Activated CD4-positive, alpha-beta T cell treated with anti-CD3 and anti-CD28 coated beads, Interleukin-2, amount 10 ng/mL, durations not matched to agents 24 days and 14 days (primary cell): ENCODE measurements around the gene TYRP1. TPM values are rescaled to one million over a fixed set of nuclear protein-coding genes. Genes with fewer than 3 reads are reported as not detected.

ENCODE experiments used
- DNase-seq: peaks from one replicate; pipeline ENCODE4 v3.0.0; 2022
- H3K27ac Mint-ChIP-seq: one replicate; pipeline ENCODE4 v1.8.0; 2022; ENCODE audit warnings: mild to moderate bottlenecking, mixed read lengths
- H3K27me3 Mint-ChIP-seq: one replicate; pipeline ENCODE4 v1.8.0; 2022; ENCODE audit warnings: mixed read lengths
- H3K36me3 Mint-ChIP-seq: one replicate; pipeline ENCODE4 v1.8.0; 2022; ENCODE audit warnings: low read depth, mild to moderate bottlenecking, mixed read lengths
- H3K4me1 Mint-ChIP-seq: one replicate; pipeline ENCODE4 v1.8.0; 2021; ENCODE audit warnings: mixed read lengths
- H3K4me3 Mint-ChIP-seq: one replicate; pipeline ENCODE4 v1.8.0; 2022; ENCODE audit warnings: mild to moderate bottlenecking, moderate library complexity, mixed read lengths
- H3K9me3 Mint-ChIP-seq: one replicate; pipeline ENCODE4 v1.8.0; 2021; ENCODE audit warnings: mixed read lengths
- intact Hi-C: fragments of 100-400 bp; cut with micrococcal nuclease; formaldehyde crosslinking; loops from one replicate; pipeline ENCODE4 v1.15.1; 2023
- total RNA-seq: library from RNA; stranded (reverse); gene quantifications from 2 replicates; pipeline ENCODE4 v1.2.3, GENCODE V29; 2022

TYRP1 gene, protein sequence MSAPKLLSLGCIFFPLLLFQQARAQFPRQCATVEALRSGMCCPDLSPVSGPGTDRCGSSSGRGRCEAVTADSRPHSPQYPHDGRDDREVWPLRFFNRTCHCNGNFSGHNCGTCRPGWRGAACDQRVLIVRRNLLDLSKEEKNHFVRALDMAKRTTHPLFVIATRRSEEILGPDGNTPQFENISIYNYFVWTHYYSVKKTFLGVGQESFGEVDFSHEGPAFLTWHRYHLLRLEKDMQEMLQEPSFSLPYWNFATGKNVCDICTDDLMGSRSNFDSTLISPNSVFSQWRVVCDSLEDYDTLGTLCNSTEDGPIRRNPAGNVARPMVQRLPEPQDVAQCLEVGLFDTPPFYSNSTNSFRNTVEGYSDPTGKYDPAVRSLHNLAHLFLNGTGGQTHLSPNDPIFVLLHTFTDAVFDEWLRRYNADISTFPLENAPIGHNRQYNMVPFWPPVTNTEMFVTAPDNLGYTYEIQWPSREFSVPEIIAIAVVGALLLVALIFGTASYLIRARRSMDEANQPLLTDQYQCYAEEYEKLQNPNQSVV
- not detected in 2 replicates for total RNA-seq

DNA sequence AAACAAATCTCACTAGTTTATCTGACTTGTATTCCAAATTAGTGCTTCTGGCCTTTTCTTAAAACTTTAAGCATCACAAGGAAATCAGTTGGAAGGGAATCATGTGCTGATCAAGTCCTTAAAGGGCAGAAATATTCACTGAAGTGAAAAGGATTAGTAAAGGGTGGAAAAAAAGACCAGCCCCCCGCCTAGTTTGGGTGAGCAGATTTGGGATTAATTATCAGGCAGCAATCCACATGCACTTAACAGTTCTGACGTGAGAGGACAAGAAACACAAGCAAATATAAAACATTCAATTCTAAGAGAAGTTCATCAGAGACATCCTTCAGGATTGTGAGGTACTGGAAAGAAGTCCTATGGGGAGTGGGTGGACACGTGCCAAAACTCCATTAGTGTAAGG lies at the start of gene TYRP1:
TSS of gene TYRP1 (plus strand) at position 245 of the 400 bp plus-strand sequence. CDS start 612 bp downstream, outside the sequence.
- H3K27me3 Mint-ChIP-seq, result no peaks in the 10 kb centered on the region
- H3K27ac Mint-ChIP-seq, result no peak within 1 kb of the TSS
- peaks cover 3% of the 10 kb centered on the region for H3K9me3 Mint-ChIP-seq
- intact Hi-C loops, result no loop called here
- no peak for DNase-seq
- no peaks in the 10 kb centered on the region for H3K36me3 Mint-ChIP-seq
- H3K4me1 Mint-ChIP-seq, result no peaks in the 10 kb centered on the region
- no peak within 1 kb of the TSS for H3K4me3 Mint-ChIP-seq

DNA sequence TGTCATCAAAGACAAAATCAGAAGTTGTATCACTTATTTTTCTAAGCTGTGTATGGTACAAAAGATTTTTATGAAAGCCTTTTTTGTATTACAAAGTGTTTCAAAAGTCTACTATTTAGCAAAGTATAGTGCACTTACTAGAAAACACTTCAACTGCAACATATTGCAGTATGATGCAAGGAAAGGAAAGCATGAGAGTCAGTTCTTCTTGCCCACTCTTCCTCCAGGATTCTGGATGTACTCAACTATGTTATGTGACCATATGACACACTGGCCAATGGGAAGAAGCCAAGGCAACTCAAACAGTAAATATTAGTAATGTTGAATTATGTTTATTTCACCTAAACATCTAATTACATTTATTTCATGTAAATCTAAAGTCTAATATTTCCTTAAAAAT lies 49.5 kb upstream of the TYRP1 start:
- H3K9me3 Mint-ChIP-seq, result no peaks in the 10 kb centered on the region
- no peaks in the 10 kb centered on the region for H3K36me3 Mint-ChIP-seq
- DNase-seq, result no peak
- intact Hi-C loops, result no loop called here
- no peaks in the 10 kb centered on the region for H3K4me1 Mint-ChIP-seq
- no peak overlapping the region for H3K4me3 Mint-ChIP-seq
- H3K27ac Mint-ChIP-seq, result no peak overlapping the region
- no peaks in the 10 kb centered on the region for H3K27me3 Mint-ChIP-seq

DNA sequence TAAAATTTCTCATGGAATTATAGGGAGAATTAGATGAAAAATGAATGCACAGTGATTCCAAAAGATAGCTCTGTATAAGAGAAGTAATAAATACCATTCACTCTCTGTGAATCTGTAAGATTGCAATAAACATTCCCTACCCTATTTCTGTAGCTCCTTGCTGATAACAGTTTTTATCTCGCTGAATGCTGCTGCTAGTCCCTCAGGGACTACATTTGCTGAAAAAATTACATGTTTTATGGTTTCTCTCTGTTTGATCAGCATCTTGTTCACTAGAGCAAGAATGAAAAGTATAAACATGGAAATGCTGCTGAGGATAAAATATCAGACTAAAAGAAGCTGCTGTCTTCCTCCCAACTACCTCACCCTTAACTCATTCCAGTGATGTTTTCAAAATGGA lies 44.3 kb upstream of the TYRP1 start:
- no peak for DNase-seq
- H3K27me3 Mint-ChIP-seq, result no peaks in the 10 kb centered on the region
- no peak overlapping the region for H3K4me3 Mint-ChIP-seq
- no peaks in the 10 kb centered on the region for H3K9me3 Mint-ChIP-seq
- no peaks in the 10 kb centered on the region for H3K4me1 Mint-ChIP-seq
- no peaks in the 10 kb centered on the region for H3K36me3 Mint-ChIP-seq
- no peak overlapping the region for H3K27ac Mint-ChIP-seq
- intact Hi-C loops, result no loop called here

DNA sequence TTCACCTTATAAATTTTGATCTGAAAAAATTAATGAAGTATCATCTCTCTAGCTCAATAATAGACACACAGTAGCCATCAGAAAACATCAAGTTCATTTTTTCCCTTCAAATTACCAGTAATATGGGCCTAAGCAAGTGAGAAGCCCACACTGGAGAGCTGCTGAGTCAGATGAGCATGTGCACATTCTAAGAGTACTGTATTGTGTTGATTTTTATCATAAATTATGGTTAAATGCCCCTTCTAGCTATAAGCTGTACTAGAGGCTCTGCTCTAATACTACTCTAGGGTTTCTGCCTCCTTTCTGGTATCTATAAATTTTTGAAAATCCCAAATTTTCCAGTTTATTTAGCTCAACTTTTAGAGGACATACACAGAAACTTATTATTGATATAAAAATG lies 42.1 kb upstream of the TYRP1 start:
- Mint-ChIP-seq H3K36me3 (no peaks in the 10 kb centered on the region), H3K4me3 (no peak overlapping the region), H3K27me3 (no peaks in the 10 kb centered on the region), H3K9me3 (peaks cover 3% of the 10 kb centered on the region), H3K4me1 (no peaks in the 10 kb centered on the region), H3K27ac (no peak overlapping the region)
- no peak for DNase-seq
- intact Hi-C loops, result no loop called here

DNA sequence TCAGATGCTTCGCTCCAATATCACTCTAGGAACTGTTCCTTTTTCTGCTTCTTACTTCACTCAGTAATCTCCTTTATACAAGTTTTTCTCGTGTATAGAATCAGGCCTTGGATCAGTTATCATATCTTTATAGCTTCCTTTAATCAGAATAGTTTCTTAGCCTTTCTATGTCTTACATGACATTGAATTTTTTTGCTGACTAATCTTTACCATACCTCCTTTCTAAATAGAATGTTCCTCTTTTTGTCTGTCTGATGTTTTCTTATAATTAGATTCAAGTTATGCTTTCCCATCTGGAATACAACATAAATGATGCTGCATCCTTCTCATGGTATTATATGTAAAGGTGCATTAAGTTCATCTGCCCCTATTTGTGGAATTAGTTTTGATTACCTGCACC lies 40.2 kb upstream of the TYRP1 start:
- Mint-ChIP-seq H3K27me3 (no peaks in the 10 kb centered on the region), H3K4me1 (no peaks in the 10 kb centered on the region), H3K4me3 (no peak overlapping the region), H3K36me3 (no peaks in the 10 kb centered on the region), H3K9me3 (peaks cover 3% of the 10 kb centered on the region), H3K27ac (no peak overlapping the region)
- DNase-seq, result no peak
- intact Hi-C loops, result no loop called here

DNA sequence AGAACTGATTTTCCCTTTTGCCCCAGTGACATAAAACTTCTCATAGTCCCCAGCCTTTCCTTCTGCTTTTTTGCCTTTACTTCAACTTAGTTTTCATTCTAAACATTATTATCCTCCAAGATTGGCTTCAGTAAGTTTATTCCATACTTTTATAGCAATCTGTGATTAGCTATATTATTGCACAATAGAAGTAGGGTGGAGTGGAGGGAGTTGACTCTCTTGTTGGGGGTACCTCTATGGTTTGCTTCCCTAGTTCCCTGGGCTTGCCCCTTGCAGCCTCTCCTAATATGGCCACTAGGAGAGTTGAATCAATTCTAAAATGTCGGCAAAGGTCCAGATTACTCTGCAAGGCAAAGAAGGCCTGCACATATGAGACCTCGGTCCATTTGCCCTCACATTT lies 36.4 kb upstream of the TYRP1 start:
- H3K36me3 Mint-ChIP-seq, result no peaks in the 10 kb centered on the region
- no peak overlapping the region for H3K27ac Mint-ChIP-seq
- no peaks in the 10 kb centered on the region for H3K27me3 Mint-ChIP-seq
- no peak overlapping the region for H3K4me3 Mint-ChIP-seq
- no peak for DNase-seq
- H3K4me1 Mint-ChIP-seq, result no peaks in the 10 kb centered on the region
- intact Hi-C loops, result no loop called here
- peaks cover 10% of the 10 kb centered on the region for H3K9me3 Mint-ChIP-seq

DNA sequence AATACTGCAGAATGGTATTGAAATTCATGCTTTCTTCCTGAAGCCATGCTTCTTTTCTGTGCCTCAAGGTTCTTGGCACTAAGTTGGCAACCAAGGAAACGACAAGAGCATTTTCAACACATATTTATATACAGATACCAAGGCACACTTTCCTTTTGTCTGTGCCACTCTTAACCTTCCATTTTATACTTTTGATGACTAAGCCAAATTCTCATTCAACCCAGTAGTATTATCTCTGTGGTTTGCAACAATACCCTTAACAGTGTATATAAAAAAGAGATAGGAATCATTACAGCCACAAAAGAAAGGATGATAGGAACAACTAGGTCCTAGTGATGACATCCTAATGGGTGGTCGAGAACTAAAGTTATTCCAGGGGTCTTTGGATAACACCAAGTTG lies 36.0 kb upstream of the TYRP1 start:
- no peaks in the 10 kb centered on the region for H3K36me3 Mint-ChIP-seq
- peaks cover 10% of the 10 kb centered on the region for H3K9me3 Mint-ChIP-seq
- no peak overlapping the region for H3K27ac Mint-ChIP-seq
- H3K27me3 Mint-ChIP-seq, result no peaks in the 10 kb centered on the region
- no peak overlapping the region for H3K4me3 Mint-ChIP-seq
- no peak for DNase-seq
- intact Hi-C loops, result no loop called here
- H3K4me1 Mint-ChIP-seq, result no peaks in the 10 kb centered on the region

DNA sequence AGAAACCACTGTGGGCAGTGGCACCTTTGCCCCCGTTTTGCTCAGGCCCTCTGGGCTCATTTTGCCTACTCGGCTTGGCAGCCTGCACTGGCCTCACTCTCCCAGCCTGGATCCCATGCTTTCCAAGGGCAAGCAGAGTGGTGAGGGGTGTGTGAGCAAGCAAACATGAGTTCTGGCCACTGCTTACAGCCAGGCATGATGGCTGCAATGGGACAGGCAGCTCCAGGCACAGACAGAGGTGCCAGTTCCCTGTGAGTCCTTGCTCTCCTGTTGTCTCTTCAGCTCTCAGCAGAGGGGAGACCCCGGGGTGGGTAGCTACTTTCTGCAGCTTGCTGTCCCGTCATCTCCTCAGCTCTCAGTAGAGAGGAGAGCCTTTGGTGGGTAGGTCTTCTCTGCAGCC lies 35.2 kb upstream of the TYRP1 start:
- H3K27ac Mint-ChIP-seq, result no peak overlapping the region

DNA sequence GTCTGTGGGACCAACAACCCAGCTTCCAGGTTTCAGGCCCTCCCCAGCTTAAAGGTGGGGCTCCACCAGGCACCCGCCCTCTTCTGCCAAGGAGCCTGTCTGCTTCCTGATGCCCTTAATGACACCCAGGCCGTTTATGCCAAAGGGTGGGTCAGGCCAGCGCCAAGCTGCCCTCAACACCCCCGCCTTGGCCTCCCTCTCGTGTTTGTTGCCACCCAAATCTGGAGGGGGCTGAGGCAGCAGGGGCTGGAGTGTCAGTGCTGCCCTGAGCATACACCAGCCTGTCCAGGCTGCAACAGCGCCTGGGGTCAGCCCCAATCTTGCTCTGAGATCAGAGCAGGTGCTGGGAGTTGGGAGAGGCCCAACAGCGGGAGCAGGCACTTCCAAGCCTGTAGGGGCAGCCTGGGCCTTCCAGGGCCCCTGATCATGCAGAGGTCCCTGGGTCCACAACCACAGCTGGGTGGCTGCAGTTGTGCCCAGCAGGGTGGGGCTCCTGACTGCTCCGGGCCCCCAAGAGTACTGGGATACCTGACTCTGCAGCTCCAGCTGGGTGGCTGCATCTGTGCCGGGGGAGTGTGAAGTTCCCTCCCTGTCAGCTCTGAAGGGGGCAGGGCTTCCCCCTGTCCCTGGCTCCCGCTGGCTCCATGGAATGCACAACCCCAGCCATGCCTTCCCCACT lies 34.5 kb upstream of the TYRP1 start:
- no peaks in the 10 kb centered on the region for H3K4me1 Mint-ChIP-seq
- H3K4me3 Mint-ChIP-seq, result no peak overlapping the region
- intact Hi-C loops, result no loop called here
- H3K36me3 Mint-ChIP-seq, result no peaks in the 10 kb centered on the region
- no peak for DNase-seq
- H3K9me3 Mint-ChIP-seq, result peaks cover 10% of the 10 kb centered on the region
- H3K27me3 Mint-ChIP-seq, result no peaks in the 10 kb centered on the region
- H3K27ac Mint-ChIP-seq, result no peak overlapping the region

More for the DNA sequence above, 35.2 kb upstream of the TYRP1 start:
- no peak for DNase-seq
- Mint-ChIP-seq H3K4me3 (no peak overlapping the region), H3K9me3 (peaks cover 10% of the 10 kb centered on the region), H3K36me3 (no peaks in the 10 kb centered on the region), H3K27me3 (no peaks in the 10 kb centered on the region), H3K4me1 (no peaks in the 10 kb centered on the region)
- intact Hi-C loops, result no loop called here

DNA sequence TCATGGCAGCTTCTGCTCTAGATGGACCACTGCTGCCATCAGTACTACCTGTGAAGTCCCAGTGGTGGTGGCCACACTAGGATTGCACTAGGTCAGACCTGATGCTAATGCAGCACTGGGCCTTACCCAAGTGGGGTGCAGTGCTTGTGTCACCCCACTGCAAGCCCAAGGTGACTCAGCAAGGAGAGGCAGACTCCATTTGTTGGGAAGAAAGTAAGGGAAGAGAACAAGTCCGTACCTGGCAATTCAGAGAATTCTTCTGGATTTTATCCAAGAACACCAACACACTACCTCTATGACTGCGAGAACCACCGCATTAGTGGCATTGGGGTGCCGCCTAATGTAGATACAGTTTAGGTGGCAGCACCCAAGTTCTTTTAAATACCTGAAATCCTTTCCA lies 34.0 kb upstream of the TYRP1 start:
- no peaks in the 10 kb centered on the region for H3K36me3 Mint-ChIP-seq
- DNase-seq, result no peak
- no peak overlapping the region for H3K27ac Mint-ChIP-seq
- no peaks in the 10 kb centered on the region for H3K4me1 Mint-ChIP-seq
- no peaks in the 10 kb centered on the region for H3K27me3 Mint-ChIP-seq
- no peak overlapping the region for H3K4me3 Mint-ChIP-seq
- intact Hi-C loops, result no loop called here
- peaks cover 10% of the 10 kb centered on the region for H3K9me3 Mint-ChIP-seq

DNA sequence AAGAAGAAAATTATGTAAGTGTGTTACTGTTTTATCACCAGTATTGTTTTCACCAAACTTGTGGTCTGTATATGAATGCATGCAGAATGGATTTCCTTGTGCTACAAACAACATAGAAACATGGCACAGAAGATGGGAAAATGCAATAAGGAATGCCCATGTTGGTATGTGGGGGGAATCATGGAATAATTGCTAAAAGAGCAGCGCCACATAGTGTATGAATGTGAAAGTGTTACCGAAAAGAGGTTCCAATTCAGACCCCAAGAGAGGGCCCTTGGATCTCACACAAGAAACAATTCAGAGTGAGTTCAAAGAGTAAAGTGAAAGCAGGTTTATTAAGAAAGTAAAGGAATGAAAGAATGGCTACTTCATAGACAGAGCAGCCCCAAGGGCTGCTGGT lies 26.4 kb upstream of the TYRP1 start:
- no peaks in the 10 kb centered on the region for H3K27me3 Mint-ChIP-seq
- intact Hi-C loops, result no loop called here
- H3K4me1 Mint-ChIP-seq, result no peaks in the 10 kb centered on the region
- H3K36me3 Mint-ChIP-seq, result no peaks in the 10 kb centered on the region
- DNase-seq, result no peak
- no peaks in the 10 kb centered on the region for H3K9me3 Mint-ChIP-seq
- H3K27ac Mint-ChIP-seq, result no peak overlapping the region
- no peak overlapping the region for H3K4me3 Mint-ChIP-seq

DNA sequence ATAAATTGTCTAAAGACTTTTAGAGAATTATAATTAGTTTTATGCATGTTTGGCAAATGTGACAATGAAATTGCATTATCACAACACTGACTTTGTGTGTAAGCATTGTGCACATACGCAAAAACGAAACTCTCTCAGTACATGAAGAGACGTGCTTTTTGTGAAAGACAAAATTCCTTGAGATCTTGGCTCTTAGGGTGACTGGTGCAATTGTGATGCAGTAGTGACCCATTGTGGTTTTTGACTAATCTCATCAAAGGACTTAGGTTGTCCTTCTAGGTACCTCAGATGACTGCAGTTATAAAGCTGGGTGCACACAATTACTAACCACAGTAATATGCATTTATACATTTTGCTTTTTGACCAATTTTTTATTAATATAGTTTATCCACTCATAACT lies 25.3 kb upstream of the TYRP1 start:
- no peaks in the 10 kb centered on the region for H3K9me3 Mint-ChIP-seq
- no peak overlapping the region for H3K27ac Mint-ChIP-seq
- no peaks in the 10 kb centered on the region for H3K36me3 Mint-ChIP-seq
- no peaks in the 10 kb centered on the region for H3K4me1 Mint-ChIP-seq
- H3K4me3 Mint-ChIP-seq, result no peak overlapping the region
- no peak for DNase-seq
- intact Hi-C loops, result no loop called here
- H3K27me3 Mint-ChIP-seq, result no peaks in the 10 kb centered on the region

DNA sequence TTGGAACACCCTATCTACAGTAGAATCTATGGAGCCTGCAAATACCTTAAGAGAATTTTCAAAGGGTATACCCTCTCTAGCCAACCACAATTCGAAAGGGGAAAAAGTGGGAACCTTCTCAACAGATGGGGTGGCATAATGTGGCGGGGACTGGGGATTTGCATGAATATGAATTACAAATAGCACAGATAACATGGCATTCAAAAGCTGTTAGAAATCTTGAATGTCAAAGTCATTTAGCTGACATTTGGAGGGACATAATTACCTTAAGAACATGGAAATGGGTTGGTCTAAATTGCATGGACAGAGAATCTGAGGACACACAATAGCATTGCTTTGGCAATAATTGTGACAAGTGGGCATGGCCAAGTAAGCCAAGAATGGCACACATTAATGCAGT lies 23.2 kb upstream of the TYRP1 start:
- Mint-ChIP-seq H3K4me1 (no peaks in the 10 kb centered on the region), H3K9me3 (no peaks in the 10 kb centered on the region), H3K27ac (no peak overlapping the region), H3K27me3 (no peaks in the 10 kb centered on the region), H3K4me3 (no peak overlapping the region), H3K36me3 (no peaks in the 10 kb centered on the region)
- intact Hi-C loops, result no loop called here
- no peak for DNase-seq

DNA sequence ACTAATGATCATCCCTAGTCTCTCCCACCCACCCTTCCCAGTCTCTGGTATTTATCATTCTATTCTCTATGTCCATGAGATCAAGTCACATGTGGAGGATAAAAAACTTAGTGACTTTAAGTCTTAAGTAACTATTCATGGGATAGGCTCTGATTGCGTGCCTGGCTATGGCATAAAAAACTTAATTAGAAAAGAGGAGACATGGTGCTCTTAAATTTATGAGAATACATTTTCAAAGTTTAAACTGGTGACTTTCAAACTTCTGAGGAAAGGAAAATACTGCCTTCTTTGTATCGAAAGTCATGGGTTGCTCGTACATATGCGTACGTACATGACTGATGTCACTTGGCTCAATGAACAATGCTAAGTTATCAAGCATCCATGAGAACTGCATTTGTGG lies 18.2 kb upstream of the TYRP1 start:
- H3K27ac Mint-ChIP-seq, result no peak overlapping the region
- H3K4me1 Mint-ChIP-seq, result no peaks in the 10 kb centered on the region

More for the DNA sequence above, 18.2 kb upstream of the TYRP1 start:
- intact Hi-C loops, result no loop called here
- H3K4me3 Mint-ChIP-seq, result no peak overlapping the region
- H3K9me3 Mint-ChIP-seq, result no peaks in the 10 kb centered on the region
- no peak for DNase-seq
- no peaks in the 10 kb centered on the region for H3K36me3 Mint-ChIP-seq
- no peaks in the 10 kb centered on the region for H3K27me3 Mint-ChIP-seq
